HS-27A (cell line): ENCODE data around the gene MBNL2.

Experiments
- DNase-seq: peaks from one replicate; pipeline ENCODE4 v3.0.0-alpha.2; 2012; ENCODE audit warnings: low read depth, missing footprints

The MBNL2 gene

GRCh38 chr13:97300871-97301270 lies 78.7 kb downstream of the MBNL2 start:
- no peak for DNase-seq

GRCh38 chr13:97301382-97302095 lies 79.4 kb downstream of the MBNL2 start:
- DNase-seq = no peak

- DNase-seq = no peak
Measured at GRCh38 chr13:97302611-97303010, 80.5 kb downstream of the MBNL2 start.

DNA sequence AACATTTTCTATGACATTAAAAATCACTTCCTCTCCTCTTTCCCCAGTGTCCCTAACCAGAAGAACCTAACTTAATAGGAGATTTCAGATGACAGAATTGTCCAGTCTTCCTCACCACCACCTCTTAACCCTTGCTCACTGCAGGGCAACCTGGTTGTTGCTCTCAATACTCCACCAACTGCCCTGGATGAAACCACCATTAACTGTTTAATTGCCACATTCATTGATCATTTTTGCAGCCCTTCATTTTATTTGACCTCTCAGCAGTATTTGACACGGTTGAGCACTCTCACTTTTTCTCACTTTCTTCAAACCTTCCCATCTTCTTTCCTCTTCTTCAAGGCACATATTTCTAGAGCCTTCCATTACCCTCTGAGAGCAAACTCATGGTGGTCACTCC lies 84.0 kb downstream of the MBNL2 start:
- DNase-seq = no peak

GRCh38 chr13:97306645-97307044 lies 84.5 kb downstream of the MBNL2 start:
- DNase-seq = no peak

DNA sequence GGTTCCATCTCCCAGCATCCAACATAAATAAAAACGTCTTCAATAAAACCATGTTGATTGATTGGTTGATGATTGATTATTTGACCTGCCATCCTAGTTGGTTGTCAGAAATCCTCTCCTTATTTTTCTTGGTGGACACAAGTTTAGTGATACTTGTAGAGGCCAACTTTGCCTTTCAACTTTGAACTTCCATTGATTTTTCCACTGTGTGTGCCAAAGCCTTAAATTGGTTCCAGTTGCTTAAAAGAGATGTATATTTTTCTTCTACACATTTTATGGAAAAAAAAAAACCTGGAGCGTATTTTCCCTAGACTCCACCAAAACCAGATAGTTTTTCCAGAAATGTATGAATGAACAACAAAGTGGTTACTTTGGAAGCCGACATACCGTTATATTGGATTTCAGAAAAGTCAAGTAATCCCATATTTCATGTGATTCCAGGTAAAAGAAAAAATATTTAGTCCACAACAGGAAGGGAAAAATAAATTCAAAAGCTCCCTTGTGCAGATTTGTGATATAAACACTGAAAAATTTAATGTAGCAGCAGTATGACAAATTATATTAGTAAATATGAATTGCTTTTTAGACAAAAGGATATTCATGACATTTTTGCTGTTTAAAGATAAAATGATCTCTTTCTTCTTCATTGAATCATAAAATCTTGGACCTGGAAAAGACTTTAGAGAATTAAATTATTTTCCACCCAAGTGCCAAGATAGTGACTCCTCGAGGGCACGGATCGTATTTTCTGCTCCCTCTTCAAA lies 85.2 kb downstream of the MBNL2 start:
- DNase-seq = no peak

DNA sequence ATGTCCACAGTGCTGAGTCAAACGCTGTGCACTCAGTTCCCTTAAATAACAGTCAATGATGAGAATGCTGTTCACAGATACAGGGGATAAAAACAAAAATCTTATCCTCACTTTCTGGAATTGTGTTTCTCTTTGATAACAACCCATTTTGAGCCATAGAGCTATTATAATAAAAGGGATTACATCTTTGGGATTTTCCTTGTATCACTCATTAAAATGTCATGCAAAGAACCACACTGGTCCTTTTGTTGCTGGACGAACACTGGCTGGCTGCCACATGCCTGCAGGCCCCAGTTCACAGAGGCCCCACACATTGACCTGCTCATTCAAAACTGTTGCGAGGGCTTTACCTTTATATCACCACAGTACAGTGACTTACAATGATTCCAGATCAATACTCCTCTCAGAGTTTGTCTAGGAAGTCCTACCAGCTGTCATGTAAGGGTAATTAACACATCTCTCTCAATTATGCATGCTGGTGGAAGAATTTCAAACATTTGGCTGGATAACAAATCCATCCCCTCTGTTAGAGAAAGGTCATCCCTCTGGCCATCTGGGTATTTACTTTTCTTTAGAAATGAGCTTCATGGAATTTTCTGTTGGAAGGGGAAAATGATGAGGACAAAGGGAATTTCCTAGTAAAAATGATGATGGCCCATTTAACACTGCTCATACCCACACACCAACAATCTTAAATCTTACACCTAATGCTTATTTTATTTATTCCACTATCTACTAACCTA lies 85.9 kb downstream of the MBNL2 start:
- DNase-seq = peak; percentile 60

- DNase-seq = peak; percentile 29
Measured at GRCh38 chr13:97308735-97309429, 86.7 kb downstream of the MBNL2 start.

GRCh38 chr13:97310809-97311436 lies 88.8 kb downstream of the MBNL2 start:
- no peak for DNase-seq

- no peak for DNase-seq
Measured at GRCh38 chr13:97311956-97312355, 89.8 kb downstream of the MBNL2 start.

DNA sequence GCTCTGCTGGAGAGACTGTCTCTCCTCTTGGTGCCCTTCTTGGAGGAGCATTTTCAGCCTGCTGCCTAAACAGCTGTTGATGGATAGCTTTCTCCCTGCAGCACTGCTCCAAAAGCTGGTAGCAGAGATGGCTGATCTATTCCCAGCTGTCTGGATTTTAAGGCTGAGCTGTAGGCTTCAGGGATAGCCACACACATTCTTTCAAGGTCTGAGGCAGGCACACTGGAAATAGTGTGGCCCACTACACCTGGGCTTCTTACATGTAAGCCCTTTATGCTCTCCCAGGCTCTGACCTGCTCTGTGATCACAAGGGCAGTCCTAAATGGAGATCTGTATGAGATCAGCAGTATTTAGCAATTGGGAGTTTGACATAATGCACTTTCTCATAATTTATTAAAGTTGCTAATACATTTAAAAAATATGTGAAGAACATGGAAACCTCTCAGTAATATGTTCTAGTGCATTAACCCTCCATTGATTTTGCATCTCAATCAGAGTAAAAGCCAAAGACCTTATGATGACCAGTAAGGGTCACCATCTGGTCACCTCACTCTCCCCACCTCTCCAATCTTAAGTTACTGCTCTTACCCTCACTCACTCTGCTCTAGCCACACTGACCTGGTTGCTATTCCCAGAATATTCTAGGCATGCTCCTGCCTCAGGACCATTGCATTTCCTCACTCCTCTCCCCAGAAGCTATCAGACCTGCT lies 91.6 kb downstream of the MBNL2 start:
- DNase-seq = no peak

DNA sequence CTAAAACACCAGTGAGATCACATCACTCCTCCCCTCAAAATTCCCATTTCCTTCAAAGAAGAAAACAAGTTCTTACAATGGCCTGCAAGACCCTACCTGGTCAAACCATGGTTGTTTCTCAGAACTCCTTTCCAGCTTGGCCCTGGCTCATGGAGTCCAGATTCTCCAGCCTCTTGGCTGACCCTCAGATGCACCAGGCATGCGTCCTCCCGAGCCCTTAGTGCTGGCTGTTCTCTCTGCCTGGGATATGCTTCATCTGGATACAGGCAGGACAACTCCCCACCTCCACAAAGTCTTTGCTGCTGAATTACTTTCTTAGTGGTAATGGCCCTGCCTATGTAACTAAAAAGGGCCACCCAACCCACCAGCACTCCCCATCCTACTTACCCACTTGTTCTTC lies 94.3 kb downstream of the MBNL2 start:
- no peak for DNase-seq

DNA sequence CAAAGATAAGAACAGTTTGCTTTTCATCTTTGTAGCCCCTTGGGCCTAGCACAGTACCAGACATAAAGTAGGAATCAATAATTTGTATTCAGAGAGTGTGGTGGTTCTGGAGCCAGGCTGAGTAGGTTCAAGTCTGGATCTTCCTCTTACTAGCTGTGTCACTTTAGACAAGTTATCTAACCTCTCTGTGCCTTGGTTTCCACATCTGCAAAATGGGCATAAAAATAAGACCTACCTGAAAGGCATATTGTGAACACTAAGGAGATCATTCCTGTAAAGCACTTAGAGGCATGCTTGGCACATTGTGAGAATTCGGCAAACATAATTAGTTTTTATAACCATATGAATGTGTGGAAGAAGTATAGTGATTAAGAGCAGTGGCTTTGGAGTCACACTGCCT lies 95.8 kb downstream of the MBNL2 start:
- DNase-seq = no peak

DNA sequence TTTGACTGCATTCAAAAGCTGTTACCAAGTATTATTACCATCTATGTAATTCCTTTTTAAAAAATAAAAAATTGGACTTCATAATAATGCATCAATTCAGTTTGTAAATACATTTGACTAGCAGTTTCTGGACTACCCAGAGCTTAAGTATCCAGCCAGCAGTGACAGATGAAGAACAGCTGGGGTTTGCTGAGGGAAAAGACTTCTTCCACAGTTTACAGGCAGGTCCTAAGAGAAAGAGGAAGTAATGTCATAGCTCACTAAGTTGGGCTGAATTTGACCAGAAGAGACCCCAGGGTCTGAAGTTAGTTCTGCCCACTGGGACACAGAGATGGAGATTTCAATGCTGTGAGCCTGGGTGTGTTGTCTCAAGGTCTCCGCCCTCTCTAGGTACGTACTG lies 96.4 kb downstream of the MBNL2 start:
- DNase-seq = no peak

GRCh38 chr13:97319113-97319720 lies 97.1 kb downstream of the MBNL2 start:
- DNase-seq = no peak

GRCh38 chr13:97321101-97321500 lies 99.0 kb downstream of the MBNL2 start:
- DNase-seq = no peak

- no peak for DNase-seq
Measured at GRCh38 chr13:97321616-97322321, 99.6 kb downstream of the MBNL2 start.

GRCh38 chr13:97322740-97323342 lies 100.7 kb downstream of the MBNL2 start:
- DNase-seq = no peak

- no peak for DNase-seq
Measured at GRCh38 chr13:97324115-97324514, 102.0 kb downstream of the MBNL2 start.

GRCh38 chr13:97325738-97326137 lies 103.6 kb downstream of the MBNL2 start:
- DNase-seq = no peak
